ENCODE results near the gene WDFY1. TPM values are rescaled to one million over a fixed set of nuclear protein-coding genes. Genes with fewer than 3 reads are reported as not detected.

Gene WDFY1
- total RNA-seq, 1 donor from 2014 or later, result 92.7 TPM

DNA sequence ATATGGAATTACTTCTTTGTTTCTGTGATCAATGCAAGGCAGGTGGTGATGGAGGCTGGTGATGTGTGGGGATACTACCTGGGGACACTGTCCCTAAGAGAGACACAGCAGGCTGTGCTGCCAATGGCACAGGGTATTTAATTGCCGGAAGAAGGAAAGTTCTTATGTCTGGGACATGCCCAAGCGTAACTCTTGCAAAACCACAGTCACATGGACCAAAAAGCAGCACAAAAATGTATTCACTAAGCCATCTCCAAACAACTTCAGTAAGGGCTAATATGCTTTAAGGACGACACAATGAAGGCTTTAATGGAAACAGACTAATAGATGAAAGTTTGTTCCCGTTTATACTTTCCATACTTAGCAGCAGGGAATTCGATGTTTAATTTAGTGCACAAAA, 58.0 kb downstream of the WDFY1 start:
- peak; percentile 77 for DNase-seq (ENCODE audit: low read depth)
- peaks cover 5% of the 10 kb centered on the region for H3K36me3 ChIP-seq (ENCODE audit: control insufficient read depth, insufficient read depth, low read length)
- no peaks in the 10 kb centered on the region for H3K27me3 ChIP-seq (ENCODE audit: control insufficient read depth, insufficient read depth, low read length)
- TF ChIP-seq, protein P1, sequence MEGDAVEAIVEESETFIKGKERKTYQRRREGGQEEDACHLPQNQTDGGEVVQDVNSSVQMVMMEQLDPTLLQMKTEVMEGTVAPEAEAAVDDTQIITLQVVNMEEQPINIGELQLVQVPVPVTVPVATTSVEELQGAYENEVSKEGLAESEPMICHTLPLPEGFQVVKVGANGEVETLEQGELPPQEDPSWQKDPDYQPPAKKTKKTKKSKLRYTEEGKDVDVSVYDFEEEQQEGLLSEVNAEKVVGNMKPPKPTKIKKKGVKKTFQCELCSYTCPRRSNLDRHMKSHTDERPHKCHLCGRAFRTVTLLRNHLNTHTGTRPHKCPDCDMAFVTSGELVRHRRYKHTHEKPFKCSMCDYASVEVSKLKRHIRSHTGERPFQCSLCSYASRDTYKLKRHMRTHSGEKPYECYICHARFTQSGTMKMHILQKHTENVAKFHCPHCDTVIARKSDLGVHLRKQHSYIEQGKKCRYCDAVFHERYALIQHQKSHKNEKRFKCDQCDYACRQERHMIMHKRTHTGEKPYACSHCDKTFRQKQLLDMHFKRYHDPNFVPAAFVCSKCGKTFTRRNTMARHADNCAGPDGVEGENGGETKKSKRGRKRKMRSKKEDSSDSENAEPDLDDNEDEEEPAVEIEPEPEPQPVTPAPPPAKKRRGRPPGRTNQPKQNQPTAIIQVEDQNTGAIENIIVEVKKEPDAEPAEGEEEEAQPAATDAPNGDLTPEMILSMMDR (IDR thresholded peaks at IDR 0.05; ENCODE audit: insufficient read depth, low read length, severe bottlenecking), result no peak
- no peak overlapping the region for H3K4me3 ChIP-seq (ENCODE audit: low read depth, low read length)
- no peak for FAIRE-seq

DNA sequence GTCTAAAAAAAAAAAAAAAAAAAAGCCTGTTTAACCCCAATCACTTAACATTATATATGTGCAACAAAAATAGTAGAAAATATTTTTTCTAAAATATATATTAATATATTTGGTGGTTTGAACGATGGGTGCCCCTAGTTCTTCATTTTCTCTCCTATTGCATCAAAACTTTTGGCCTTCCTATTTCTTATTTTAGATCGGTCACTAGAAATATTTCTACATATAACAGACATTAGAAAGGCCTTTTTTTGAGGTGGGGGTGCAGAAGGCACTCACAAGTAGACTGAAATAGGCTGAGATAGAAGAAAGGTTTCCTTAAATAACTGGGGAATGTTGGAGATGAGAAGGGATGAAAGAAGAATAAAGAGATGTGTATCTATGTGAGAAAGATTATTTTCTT, 58.4 kb downstream of the WDFY1 start:
- no peak for FAIRE-seq
- Histone ChIP-seq H3K4me3 (ENCODE audit: low read depth, low read length) (no peak overlapping the region), H3K36me3 (ENCODE audit: control insufficient read depth, insufficient read depth, low read length) (peaks cover 5% of the 10 kb centered on the region), H3K27me3 (ENCODE audit: control insufficient read depth, insufficient read depth, low read length) (no peaks in the 10 kb centered on the region)
- TF ChIP-seq, protein P1 (IDR thresholded peaks at IDR 0.05; ENCODE audit: insufficient read depth, low read length, severe bottlenecking), result no peak
- no peak for DNase-seq (ENCODE audit: low read depth)

DNA sequence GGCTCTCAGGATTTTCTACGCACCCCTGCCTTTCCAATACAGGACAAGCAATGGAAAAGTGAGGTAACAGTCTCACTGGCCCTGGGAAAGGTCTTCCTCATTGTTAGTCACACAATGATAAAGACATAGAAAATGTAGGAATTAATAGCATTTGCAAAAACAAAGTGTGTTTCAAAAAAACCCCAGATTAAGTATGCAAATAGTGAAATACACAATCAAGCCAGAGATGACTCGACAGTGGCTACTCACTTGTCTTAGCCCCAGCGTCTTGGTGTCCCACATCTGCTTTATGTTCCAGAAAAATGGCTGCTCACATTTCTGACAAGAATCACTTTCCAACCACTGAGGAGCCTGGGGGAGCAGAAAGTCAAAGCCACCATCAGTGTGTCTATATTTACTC, 60.7 kb downstream of the WDFY1 start:
- FAIRE-seq (no peak), DNase-seq (ENCODE audit: low read depth) (peak; percentile 29)
- TF ChIP-seq, protein P1 (IDR thresholded peaks at IDR 0.05; ENCODE audit: insufficient read depth, low read length, severe bottlenecking), result no peak
- no peak overlapping the region for H3K4me3 ChIP-seq (ENCODE audit: low read depth, low read length)
- H3K27me3 ChIP-seq (ENCODE audit: control insufficient read depth, insufficient read depth, low read length), result no peaks in the 10 kb centered on the region
- peaks cover 16% of the 10 kb centered on the region for H3K36me3 ChIP-seq (ENCODE audit: control insufficient read depth, insufficient read depth, low read length)

DNA sequence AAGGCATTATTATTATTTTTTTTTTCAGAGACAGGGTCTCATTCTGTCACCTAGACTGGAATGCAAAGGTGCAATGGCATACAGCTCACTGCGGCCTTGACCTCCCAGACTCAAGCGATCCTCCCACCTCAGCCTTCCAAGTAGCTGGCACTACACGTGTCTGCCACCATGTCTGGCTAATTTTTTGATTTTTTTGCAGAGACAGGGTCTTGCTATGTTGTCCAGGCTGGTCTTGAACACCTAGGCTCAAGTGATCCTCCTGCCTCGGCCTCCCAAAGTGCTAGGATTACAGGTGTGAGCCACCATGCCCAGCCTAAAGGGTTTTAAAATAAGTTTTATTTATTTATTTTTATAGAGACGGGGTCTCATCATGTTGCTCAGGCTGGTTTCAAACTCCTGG, 62.4 kb downstream of the WDFY1 start:
- FAIRE-seq (no peak), DNase-seq (ENCODE audit: low read depth) (no peak)
- Histone ChIP-seq H3K4me3 (ENCODE audit: low read depth, low read length) (no peak overlapping the region), H3K36me3 (ENCODE audit: control insufficient read depth, insufficient read depth, low read length) (peaks cover 20% of the 10 kb centered on the region), H3K27me3 (ENCODE audit: control insufficient read depth, insufficient read depth, low read length) (no peaks in the 10 kb centered on the region)
- TF ChIP-seq, protein P1 (IDR thresholded peaks at IDR 0.05; ENCODE audit: insufficient read depth, low read length, severe bottlenecking), result no peak

DNA sequence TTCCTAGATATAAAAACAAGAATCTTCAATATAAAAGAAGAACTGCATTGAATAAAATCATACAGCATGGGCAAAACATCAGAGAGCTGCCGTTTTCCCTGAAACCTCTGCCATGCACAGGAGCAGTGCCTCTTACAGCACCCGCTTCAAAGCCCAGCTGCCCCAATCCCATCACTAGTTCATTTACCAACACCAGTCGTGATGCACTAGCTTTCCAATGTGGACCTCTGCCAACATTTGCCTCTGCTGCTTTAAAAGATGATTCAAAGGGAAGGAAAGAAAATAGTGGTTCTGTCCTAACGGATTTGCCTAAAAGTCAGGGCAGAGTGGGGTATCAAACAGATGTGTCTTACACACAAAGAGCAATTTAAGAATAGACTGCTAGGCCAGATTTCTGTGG, 64.3 kb downstream of the WDFY1 start:
- no peak overlapping the region for H3K4me3 ChIP-seq (ENCODE audit: low read depth, low read length)
- no peak for FAIRE-seq
- peaks cover 21% of the 10 kb centered on the region for H3K36me3 ChIP-seq (ENCODE audit: control insufficient read depth, insufficient read depth, low read length)
- DNase-seq (ENCODE audit: low read depth), result no peak
- H3K27me3 ChIP-seq (ENCODE audit: control insufficient read depth, insufficient read depth, low read length), result no peaks in the 10 kb centered on the region
- TF ChIP-seq, protein P1 (IDR thresholded peaks at IDR 0.05; ENCODE audit: insufficient read depth, low read length, severe bottlenecking), result no peak

DNA sequence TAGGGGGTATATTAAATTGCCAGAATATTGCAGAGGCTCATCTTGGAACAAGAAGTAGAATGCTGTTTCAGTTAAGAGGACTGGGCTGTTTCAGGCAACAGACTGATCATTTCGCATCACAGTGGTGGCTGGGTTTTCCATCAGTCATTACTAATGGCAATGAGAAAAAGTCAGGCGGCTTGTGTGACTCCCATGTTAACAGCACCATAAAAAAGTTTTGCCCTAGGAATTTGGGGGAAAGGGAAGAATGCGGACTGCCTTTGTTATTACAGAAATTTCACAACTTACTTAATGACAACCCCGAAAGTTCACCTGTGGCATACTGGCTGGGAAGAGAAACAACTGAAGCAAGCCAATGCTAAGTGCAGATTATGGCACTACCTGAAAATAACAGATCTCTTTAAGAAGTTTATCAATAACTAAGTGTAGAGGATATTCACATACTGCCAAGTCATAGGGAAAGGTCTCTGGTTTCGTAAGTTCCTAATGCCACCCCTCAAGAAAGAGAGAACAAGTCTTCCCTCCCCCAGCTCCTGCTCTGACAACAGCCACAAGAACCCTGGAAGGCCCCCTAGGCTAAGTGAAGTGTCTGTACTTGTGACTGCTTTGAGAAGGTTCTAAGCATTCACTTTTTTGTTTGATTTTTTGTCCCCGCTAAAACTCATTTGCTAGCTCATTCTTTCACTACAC, 67.3 kb downstream of the WDFY1 start:
- H3K27me3 ChIP-seq (ENCODE audit: control insufficient read depth, insufficient read depth, low read length), result no peaks in the 10 kb centered on the region
- FAIRE-seq (no peak), DNase-seq (ENCODE audit: low read depth) (no peak)
- TF ChIP-seq, protein P1 (IDR thresholded peaks at IDR 0.05; ENCODE audit: insufficient read depth, low read length, severe bottlenecking), result no peak
- H3K4me3 ChIP-seq (ENCODE audit: low read depth, low read length), result no peak overlapping the region
- H3K36me3 ChIP-seq (ENCODE audit: control insufficient read depth, insufficient read depth, low read length), result peaks cover 22% of the 10 kb centered on the region

Measured in bronchial epithelial cell (primary cell).